Testis (tissue), 3 donors: ENCODE measurements around the gene HSPA14. TPM values are rescaled to one million over a fixed set of nuclear protein-coding genes. Genes with fewer than 3 reads are reported as not detected.
"Not testable (repeated sequence)": the region's sequence is repeated elsewhere in the genome, so short reads cannot be mapped to it uniquely, and the experiment has no call there.

Experiments used
- DNase-seq: peaks from one replicate; pipeline ENCODE4 v3.0.0-alpha.2; 2019
- H3K27ac ChIP-seq, 2 donors: fragments of 200-600 bp; sonication (generic); one replicate each; pipeline ENCODE4 v1.5.1; 2019
- H3K27me3 ChIP-seq: fragments of 200-600 bp; sonication (generic); one replicate; pipeline ENCODE4 v1.5.1; 2019
- H3K36me3 ChIP-seq: fragments of 200-600 bp; sonication (generic); one replicate; pipeline ENCODE4 v1.5.1; 2017; ENCODE audit warnings: low read depth; ENCODE audit errors: missing control alignments
- H3K4me1 ChIP-seq: fragments of 200-600 bp; sonication (generic); one replicate; pipeline ENCODE4 v1.5.1; 2019
- H3K4me3 ChIP-seq, 2 donors: fragments of 200-600 bp; sonication (generic); one replicate each; pipeline ENCODE4 v1.5.1; 2017 to 2019
- H3K9me3 ChIP-seq: fragments of 200-600 bp; sonication (generic); one replicate; pipeline ENCODE4 v1.5.1; 2017
- POLR2A ChIP-seq: fragments of 450-650 bp; IDR thresholded peaks from one replicate; pipeline ENCODE4 v1.6.1; 2017; ENCODE audit warnings: antibody characterized with exemption, mild to moderate bottlenecking, moderate library complexity
- WGBS, 2 donors: methylation state at CpG; one replicate each; pipeline ENCODE4 v1.1.5; 2018; 5-methylcytosine and 5-hydroxymethylcytosine counted together
- intact Hi-C: fragments of 100-400 bp; cut with DNase I; formaldehyde crosslinking; loops from one replicate; pipeline ENCODE4 v1.15.1; 2023; ENCODE audit warnings: low total_unique reads
- polyA plus RNA-seq: library from polyadenylated mRNA; stranded (reverse); fragments of 350-450 nt; fragmentation: Illumina TruSeq; extraction: RNeasy Lipid Tissue Mini Kit (QIAGEN cat#74804); gene quantifications from one replicate; pipeline ENCODE4 v1.2.3, GENCODE V29; 2014; ENCODE audit warnings: low read depth, low replicate concordance; ENCODE audit not compliant: insufficient read depth
- total RNA-seq, 2 donors: library from RNA; depleted of rRNA; stranded (reverse); fragments of >200 nt; gene quantifications; one replicate each; pipeline ENCODE4 v1.2.3, GENCODE V29; 2016
- TF ChIP-seq, protein P1 (sequence below), 3 experiments: fragments of 450-650 bp in 2 of 3; fragments of 200-600 bp in 1 of 3; sonication (generic) in 1 of 3; IDR thresholded peaks; one replicate each; pipeline ENCODE4 v1.5.1; 2016 to 2019; ENCODE audit warnings: antibody characterized with exemption in 3 of 3, mild to moderate bottlenecking in 2 of 3, moderate library complexity in 1 of 3

Gene HSPA14
- total and polyA plus RNA-seq, 3 donors from 2014 or later = 20.5 to 41.5 (median 24.6) TPM

DNA sequence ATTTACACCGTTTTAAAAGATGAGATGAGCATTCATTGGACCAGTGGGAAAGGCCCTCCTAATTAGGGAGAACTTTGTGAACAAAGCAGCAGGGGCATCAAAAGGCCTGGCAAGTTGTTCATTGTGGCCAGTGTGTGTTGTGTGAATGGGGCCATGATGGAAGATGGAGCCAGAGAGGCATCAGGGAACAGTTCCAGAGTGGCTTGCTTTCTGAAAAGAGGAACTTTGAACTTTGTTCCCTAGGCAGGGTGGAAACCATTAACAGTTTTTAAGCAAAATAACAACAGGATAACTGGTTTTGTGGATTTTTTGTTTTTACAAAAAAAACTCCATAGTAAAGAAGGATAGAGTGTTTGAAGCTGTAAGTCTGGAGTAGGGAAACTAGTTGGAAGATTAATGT lies 53.0 kb downstream of the HSPA14 start:
- Histone ChIP-seq H3K27ac (no peak overlapping the region), H3K27me3 (no peaks in the 10 kb centered on the region), H3K4me3 (no peak overlapping the region), H3K9me3 (no peaks in the 10 kb centered on the region), H3K4me1 (no peaks in the 10 kb centered on the region), H3K36me3 (no peaks in the 10 kb centered on the region)
- no peak for DNase-seq
- TF ChIP-seq, protein P1, sequence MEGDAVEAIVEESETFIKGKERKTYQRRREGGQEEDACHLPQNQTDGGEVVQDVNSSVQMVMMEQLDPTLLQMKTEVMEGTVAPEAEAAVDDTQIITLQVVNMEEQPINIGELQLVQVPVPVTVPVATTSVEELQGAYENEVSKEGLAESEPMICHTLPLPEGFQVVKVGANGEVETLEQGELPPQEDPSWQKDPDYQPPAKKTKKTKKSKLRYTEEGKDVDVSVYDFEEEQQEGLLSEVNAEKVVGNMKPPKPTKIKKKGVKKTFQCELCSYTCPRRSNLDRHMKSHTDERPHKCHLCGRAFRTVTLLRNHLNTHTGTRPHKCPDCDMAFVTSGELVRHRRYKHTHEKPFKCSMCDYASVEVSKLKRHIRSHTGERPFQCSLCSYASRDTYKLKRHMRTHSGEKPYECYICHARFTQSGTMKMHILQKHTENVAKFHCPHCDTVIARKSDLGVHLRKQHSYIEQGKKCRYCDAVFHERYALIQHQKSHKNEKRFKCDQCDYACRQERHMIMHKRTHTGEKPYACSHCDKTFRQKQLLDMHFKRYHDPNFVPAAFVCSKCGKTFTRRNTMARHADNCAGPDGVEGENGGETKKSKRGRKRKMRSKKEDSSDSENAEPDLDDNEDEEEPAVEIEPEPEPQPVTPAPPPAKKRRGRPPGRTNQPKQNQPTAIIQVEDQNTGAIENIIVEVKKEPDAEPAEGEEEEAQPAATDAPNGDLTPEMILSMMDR (IDR thresholded peaks at IDR 0.05) = no peak
- TF ChIP-seq POLR2A = no peak
- intact Hi-C loops = no loop called here
- 90 to 95% methylated on average over 1 of the region's 1 CpG for WGBS, 2 donors

DNA sequence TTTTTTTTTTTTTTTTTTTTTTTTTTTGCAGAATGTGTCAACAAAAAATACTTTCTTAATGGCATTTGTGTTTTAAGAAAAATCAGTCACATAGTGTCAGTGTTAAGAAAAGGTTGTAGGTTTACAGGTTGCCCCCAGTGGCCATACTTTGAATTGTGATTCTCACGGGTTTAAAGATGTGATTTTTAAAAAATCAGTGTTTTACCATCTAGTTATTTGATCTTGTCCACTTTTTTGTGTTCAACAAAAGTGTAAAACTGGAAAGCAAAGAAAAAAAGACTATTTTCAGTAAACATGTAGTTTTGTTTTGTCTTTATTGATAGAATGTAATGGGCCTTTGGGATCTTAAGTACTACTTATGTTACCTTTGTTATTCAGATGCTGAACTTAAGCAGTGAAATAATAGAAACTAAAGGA lies 66.2 kb downstream of the HSPA14 start:
- Histone ChIP-seq H3K4me3 (no peak overlapping the region), H3K27me3 (no peaks in the 10 kb centered on the region), H3K27ac (no peak overlapping the region), H3K36me3 (no peaks in the 10 kb centered on the region), H3K9me3 (no peaks in the 10 kb centered on the region), H3K4me1 (no peaks in the 10 kb centered on the region)
- no peak for DNase-seq
- WGBS, 2 donors = 61 to 71% methylated on average over 1 of the region's 1 CpG
- intact Hi-C loops = no loop called here
- no peak for TF ChIP-seq POLR2A
- TF ChIP-seq, protein P1 (IDR thresholded peaks at IDR 0.05) = peak in 2 of 3 experiments; percentile 32 to 47

DNA sequence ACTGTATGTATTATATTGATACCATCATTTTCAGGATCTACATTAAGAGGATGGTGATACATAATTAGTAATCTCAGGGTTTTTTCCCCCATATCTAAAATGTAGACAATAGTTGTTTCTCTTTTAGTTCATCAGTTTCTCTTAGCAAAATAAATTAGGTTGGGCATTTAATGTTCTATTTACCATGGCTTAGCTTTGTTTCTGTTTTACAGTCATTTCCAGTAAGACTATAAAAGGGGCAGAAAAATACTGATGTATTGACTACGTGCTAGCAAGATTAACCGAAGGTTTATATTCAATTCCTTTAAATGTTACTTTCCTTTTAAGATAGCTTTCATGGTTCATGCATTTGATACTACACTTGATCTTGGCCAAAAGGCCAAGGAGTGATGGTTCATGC lies 66.8 kb downstream of the HSPA14 start:
- TF ChIP-seq POLR2A = no peak
- TF ChIP-seq, protein P1 (IDR thresholded peaks at IDR 0.05) = no peak
- H3K36me3 ChIP-seq = no peaks in the 10 kb centered on the region
- H3K4me3 ChIP-seq = no peak overlapping the region
- 90 to 96% methylated on average over 2 of the region's 2 CpGs for WGBS, 2 donors
- H3K27ac ChIP-seq = no peak overlapping the region
- H3K9me3 ChIP-seq = no peaks in the 10 kb centered on the region
- intact Hi-C loops = no loop called here
- no peaks in the 10 kb centered on the region for H3K27me3 ChIP-seq
- no peak for DNase-seq
- no peaks in the 10 kb centered on the region for H3K4me1 ChIP-seq

DNA sequence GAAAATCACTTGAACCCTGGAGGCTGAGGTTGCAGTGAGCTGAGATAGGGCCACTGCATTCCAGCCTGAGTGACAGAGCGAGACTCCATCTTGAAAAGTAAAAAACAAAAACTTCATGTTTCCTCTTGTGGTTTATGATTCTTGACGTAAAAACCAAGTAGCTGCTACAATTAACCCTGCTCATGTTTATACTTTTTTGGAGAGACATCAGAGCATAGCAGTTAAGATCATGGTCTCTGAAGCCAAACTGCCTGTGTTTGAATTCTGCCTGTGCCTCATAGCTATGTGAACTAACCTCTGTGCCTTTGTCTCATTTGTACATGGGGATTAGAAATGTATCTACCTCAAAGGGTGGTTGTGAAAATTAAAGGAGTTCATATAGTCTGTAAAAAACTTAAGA lies 67.8 kb downstream of the HSPA14 start:
- intact Hi-C loops = no loop called here
- Histone ChIP-seq H3K4me3 (no peak overlapping the region), H3K4me1 (no peaks in the 10 kb centered on the region), H3K27me3 (no peaks in the 10 kb centered on the region), H3K36me3 (no peaks in the 10 kb centered on the region), H3K9me3 (no peaks in the 10 kb centered on the region), H3K27ac (no peak overlapping the region)
- TF ChIP-seq, protein P1 (IDR thresholded peaks at IDR 0.05) = no peak
- no peak for TF ChIP-seq POLR2A
- WGBS, 2 donors = 78 to 89% methylated on average over 2 of the region's 2 CpGs
- no peak for DNase-seq

DNA sequence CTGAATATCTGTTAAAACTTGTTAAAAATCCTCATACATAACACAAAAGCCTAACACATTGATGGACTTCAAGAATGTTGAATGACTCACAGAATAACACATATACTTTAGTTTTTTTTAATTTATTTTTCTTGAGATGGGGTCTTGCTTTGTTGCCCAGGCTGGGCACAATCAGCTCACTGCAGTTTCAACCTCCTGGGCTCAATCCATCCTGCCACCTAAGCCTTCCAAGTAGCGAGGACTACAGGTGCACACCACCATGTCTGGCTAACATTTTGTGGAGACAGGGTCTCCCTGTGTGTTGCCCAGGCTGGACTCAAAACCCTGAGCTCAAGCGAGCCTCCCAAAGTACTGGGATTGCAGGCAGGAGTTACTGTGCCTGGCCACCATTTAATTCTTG lies 68.7 kb downstream of the HSPA14 start:
- H3K9me3 ChIP-seq = no peaks in the 10 kb centered on the region
- 100% methylated on average over 2 of the region's 2 CpGs for WGBS, 2 donors
- H3K27me3 ChIP-seq = no peaks in the 10 kb centered on the region
- H3K27ac ChIP-seq = no peak overlapping the region
- H3K36me3 ChIP-seq = no peaks in the 10 kb centered on the region
- TF ChIP-seq, protein P1 (IDR thresholded peaks at IDR 0.05) = no peak
- TF ChIP-seq POLR2A = no peak
- intact Hi-C loops = no loop called here
- no peaks in the 10 kb centered on the region for H3K4me1 ChIP-seq
- no peak overlapping the region for H3K4me3 ChIP-seq
- DNase-seq = no peak

DNA sequence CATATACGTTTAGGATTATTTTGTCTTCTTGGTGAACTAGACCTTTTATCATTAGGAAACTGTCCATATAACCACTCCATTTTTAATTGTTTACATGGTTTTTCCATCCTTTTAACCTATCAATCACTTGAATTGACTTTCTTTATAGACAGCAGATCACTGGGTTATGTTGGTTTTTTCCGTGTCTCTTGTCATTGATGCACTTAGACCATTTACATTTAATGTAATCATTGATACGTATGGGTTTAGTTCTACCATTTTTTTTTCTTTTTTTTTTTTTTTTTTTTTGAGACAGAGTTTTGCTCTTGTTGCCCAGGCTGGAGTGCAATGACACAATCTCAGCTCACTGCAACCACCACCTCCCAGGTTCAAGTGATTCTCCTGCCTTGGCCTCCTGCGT lies 69.5 kb downstream of the HSPA14 start:
- H3K27me3 ChIP-seq, DNase-seq, H3K9me3 ChIP-seq, H3K27ac ChIP-seq, H3K36me3 ChIP-seq, H3K4me3 ChIP-seq, intact Hi-C loops, H3K4me1 ChIP-seq: not testable (repeated sequence)
- WGBS, 2 donors = 96 to 98% methylated on average over 4 of the region's 4 CpGs
